SK-N-SH treated with all-trans-retinoic acid at 6 μM for 48 hours (cell line): ENCODE measurements around the gene MYH7B.

Source experiments
- ATAC-seq: fragments of 200-7000 bp; cut with Tn5 transposase; 3 replicates; pipeline ENCODE4 v1.9.1; 2020; ENCODE audit warnings: mild to moderate bottlenecking, moderate library complexity
- ARNTL ChIP-seq: fragments of 450-650 bp; formaldehyde crosslinking; IDR thresholded peaks from 2 replicates; pipeline ENCODE4 v1.5.0; 2020; ENCODE audit warnings: low read depth, mild to moderate bottlenecking, moderate library complexity, borderline replicate concordance
- BACH2 ChIP-seq: fragments of 250-450 bp; sonication (Bioruptor Pico); IDR thresholded peaks from 2 replicates; pipeline ENCODE4 v1.9.0; 2021; ENCODE audit warnings: mild to moderate bottlenecking, borderline replicate concordance
- CREB5 ChIP-seq: fragments of 250-450 bp; sonication (Bioruptor Pico); IDR thresholded peaks from 2 replicates; pipeline ENCODE4 v1.5.1; 2020; ENCODE audit warnings: low read depth, mild to moderate bottlenecking, moderate library complexity
- CSDC2 ChIP-seq: fragments of 250-450 bp; sonication (Bioruptor Pico); IDR thresholded peaks from 2 replicates; pipeline ENCODE4 v1.5.0; 2020; ENCODE audit warnings: mild to moderate bottlenecking, moderate library complexity
- CSRNP3 ChIP-seq: fragments of 250-450 bp; sonication (Bioruptor Pico); IDR thresholded peaks from 2 replicates; pipeline ENCODE4 v1.5.1; 2021; ENCODE audit warnings: mild to moderate bottlenecking, moderate library complexity
- ESRRG ChIP-seq: fragments of 250-450 bp; sonication (Bioruptor Pico); IDR thresholded peaks from 2 replicates; pipeline ENCODE4 v1.6.1; 2021; ENCODE audit warnings: mild to moderate bottlenecking
- GLIS3 ChIP-seq: fragments of 250-450 bp; sonication (Bioruptor Pico); IDR thresholded peaks from 2 replicates; pipeline ENCODE4 v1.5.0; 2020; ENCODE audit warnings: mild to moderate bottlenecking, moderate library complexity
- ISL1 ChIP-seq: fragments of 250-450 bp; sonication (Bioruptor Pico); IDR thresholded peaks from 2 replicates; pipeline ENCODE4 v2.1.2; 2022; ENCODE audit warnings: mild to moderate bottlenecking, moderate library complexity
- OSR1 ChIP-seq: fragments of 250-450 bp; sonication (Bioruptor Pico); IDR thresholded peaks from 2 replicates; pipeline ENCODE4 v1.8.0; 2022; ENCODE audit warnings: moderate library complexity, mild to moderate bottlenecking, inconsistent platforms
- PPARA ChIP-seq: fragments of 250-450 bp; sonication (Bioruptor Pico); IDR thresholded peaks from 2 replicates; pipeline ENCODE4 v1.5.0; 2020; ENCODE audit warnings: mild to moderate bottlenecking, borderline replicate concordance
- RARB ChIP-seq: fragments of 250-450 bp; sonication (Bioruptor Pico); IDR thresholded peaks from 2 replicates; pipeline ENCODE4 v1.8.0; 2021; ENCODE audit warnings: mild to moderate bottlenecking, moderate library complexity
- SNAI2 ChIP-seq: fragments of 250-450 bp; sonication (Bioruptor Pico); IDR thresholded peaks from 2 replicates; pipeline ENCODE4 v1.5.0; 2020; ENCODE audit warnings: mild to moderate bottlenecking, moderate library complexity
- TCF4 ChIP-seq: fragments of 250-450 bp; sonication (Bioruptor Pico); IDR thresholded peaks from 2 replicates; pipeline ENCODE4 v1.8.0; 2021; ENCODE audit warnings: mild to moderate bottlenecking, moderate library complexity, borderline replicate concordance
- TOX ChIP-seq: fragments of 250-450 bp; sonication (Bioruptor Pico); IDR thresholded peaks from 2 replicates; pipeline ENCODE4 v1.8.0; 2021; ENCODE audit warnings: mild to moderate bottlenecking, moderate library complexity, borderline replicate concordance
- TSHZ2 ChIP-seq: fragments of 250-450 bp; sonication (Bioruptor Pico); IDR thresholded peaks from 2 replicates; pipeline ENCODE4 v1.5.0; 2020; ENCODE audit warnings: mild to moderate bottlenecking, moderate library complexity
- ZC3H10 ChIP-seq: fragments of 250-450 bp; sonication (Bioruptor Pico); IDR thresholded peaks from 2 replicates; pipeline ENCODE4 v1.5.1; 2021; ENCODE audit warnings: mild to moderate bottlenecking, moderate library complexity
- ZFP3 ChIP-seq: fragments of 250-450 bp; sonication (Bioruptor Pico); IDR thresholded peaks from 2 replicates; pipeline ENCODE4 v1.5.0; 2020; ENCODE audit warnings: mild to moderate bottlenecking, moderate library complexity
- ZFP30 ChIP-seq: fragments of 450-650 bp; formaldehyde crosslinking; IDR thresholded peaks from 2 replicates; pipeline ENCODE4 v1.5.0; 2022; ENCODE audit warnings: mild to moderate bottlenecking, moderate library complexity
- ZNF565 ChIP-seq: fragments of 450-650 bp; formaldehyde crosslinking; conservative IDR thresholded peaks from 2 replicates; pipeline ENCODE4 v1.5.0; 2020; ENCODE audit warnings: low read depth, mild to moderate bottlenecking, moderate library complexity
- ZNF70 ChIP-seq: fragments of 450-650 bp; formaldehyde crosslinking; IDR thresholded peaks from 2 replicates; pipeline ENCODE4 v1.5.0; 2020; ENCODE audit warnings: mild to moderate bottlenecking, moderate library complexity
- ZNF8 ChIP-seq: fragments of 450-650 bp; formaldehyde crosslinking; IDR thresholded peaks from 2 replicates; pipeline ENCODE4 v1.5.0; 2020; ENCODE audit warnings: mild to moderate bottlenecking, moderate library complexity

The MYH7B gene

GRCh38 chr20:34989670-34990069 is 34.0 kb downstream of the MYH7B start:
- no peak for ATAC-seq
- TF ChIP-seq CSDC2 (no peak), CREB5 (CRISPR knock-in tag) (no peak), RARB (CRISPR knock-in tag) (no peak), ISL1 (CRISPR knock-in tag) (no peak)

GRCh38 chr20:34990231-34990630 is 34.6 kb downstream of the MYH7B start:
- no peak for TF ChIP-seq ZFP3 (CRISPR knock-in tag)
- TF ChIP-seq ZNF70, result no peak
- no peak for TF ChIP-seq ISL1 (CRISPR knock-in tag)
- TF ChIP-seq ARNTL (CRISPR knock-in tag), result no peak
- no peak for TF ChIP-seq OSR1 (CRISPR knock-in tag)
- TF ChIP-seq CREB5 (CRISPR knock-in tag), result no peak
- TF ChIP-seq ESRRG (CRISPR knock-in tag), result no peak
- TF ChIP-seq CSDC2, result no peak
- no peak for TF ChIP-seq SNAI2
- TF ChIP-seq ZFP30, result no peak
- no peak for ATAC-seq

- no peak for TF ChIP-seq ESRRG (CRISPR knock-in tag)
- TF ChIP-seq PPARA, result no peak
- TF ChIP-seq TOX (CRISPR knock-in tag), result no peak
Observed at GRCh38 chr20:34990661-34991214, 35.1 kb downstream of the MYH7B start.

GRCh38 chr20:34992751-34993417 is 37.2 kb downstream of the MYH7B start:
- TF ChIP-seq ZNF8 (no peak), ARNTL (CRISPR knock-in tag) (no peak), CSRNP3 (CRISPR knock-in tag) (no peak), ESRRG (CRISPR knock-in tag) (no peak), CREB5 (CRISPR knock-in tag) (no peak), ZNF70 (no peak), TOX (CRISPR knock-in tag) (no peak), BACH2 (CRISPR knock-in tag) (no peak), ZC3H10 (CRISPR knock-in tag) (no peak), GLIS3 (CRISPR knock-in tag) (no peak), TSHZ2 (no peak), PPARA (no peak), RARB (CRISPR knock-in tag) (no peak), ISL1 (CRISPR knock-in tag) (no peak), TCF4 (CRISPR knock-in tag) (no peak), CSDC2 (no peak), ZNF565 (CRISPR knock-in tag) (no peak), ZFP30 (no peak), ZFP3 (CRISPR knock-in tag) (no peak)
- no peak for ATAC-seq

More at GRCh38 chr20:34990661-34991214, 35.1 kb downstream of the MYH7B start:
- ATAC-seq, result no peak
